ENCODE data around the gene TARBP2. TPM values are rescaled to one million over a fixed set of nuclear protein-coding genes. Genes with fewer than 3 reads are reported as not detected.

Gene TARBP2
- total RNA-seq, 4 donors from 2014 or later = 12.1 to 19.6 (median 17.4) TPM

DNA sequence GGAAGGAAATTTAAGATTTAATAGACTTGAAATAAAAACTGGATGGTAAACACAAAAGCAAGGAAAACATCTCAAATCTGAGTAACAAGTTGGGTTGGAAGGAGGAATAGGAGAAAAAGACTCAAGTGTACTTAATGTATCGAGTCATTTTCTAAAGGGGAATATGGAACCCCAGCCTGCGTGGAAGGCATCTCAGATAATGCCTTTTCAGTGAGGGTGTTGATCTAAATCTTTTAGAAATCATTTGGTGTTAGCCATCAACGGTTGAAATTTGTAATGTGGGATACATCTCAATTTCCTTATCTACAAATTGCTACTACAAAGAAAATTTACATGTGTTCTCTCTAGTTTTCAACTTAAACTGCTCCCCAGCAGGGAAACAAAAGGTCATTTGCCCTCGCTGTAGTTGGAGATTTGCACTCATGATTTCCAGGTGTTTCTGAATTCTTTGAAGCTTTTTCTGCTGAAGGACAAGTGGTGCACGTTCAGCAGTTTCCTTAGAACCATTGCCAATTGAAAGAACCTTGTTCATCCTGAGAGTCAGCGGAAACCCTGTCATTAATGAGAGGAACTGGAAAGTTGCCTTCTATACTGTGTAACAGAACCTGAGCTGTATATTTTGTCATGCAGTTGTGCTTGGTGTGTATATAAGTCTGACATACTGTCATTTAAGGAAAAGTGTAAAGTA is 47.0 kb upstream of the TARBP2 start:
- TF ChIP-seq POLR2AphosphoS5 (IDR thresholded peaks at IDR 0.05) (no peak), EP300 (IDR thresholded peaks at IDR 0.05) (no peak), POLR2A (IDR thresholded peaks at IDR 0.05) (no peak), CTCF (IDR thresholded peaks at IDR 0.05) (no peak)

GRCh38 chr12:53454707-53455106 is 46.4 kb upstream of the TARBP2 start:
- whole genome bisulfite sequencing, 2 donors (ENCODE audit: low coverage in 1 of 2) = 25% methylated on average over 3 of the region's 3 CpGs; no CpG with 5 or more reads in 1 of the 2 donors
- H3K27ac ChIP-seq = peak overlapping the region in 1 of 4 donors; percentile 14
- peak overlapping the region in 1 of 2 donors; percentile 77 for H3K4me3 ChIP-seq
- TF ChIP-seq CTCF (IDR thresholded peaks at IDR 0.05) (no peak), EP300 (IDR thresholded peaks at IDR 0.05) (no peak), POLR2A (IDR thresholded peaks at IDR 0.05) (no peak), POLR2AphosphoS5 (IDR thresholded peaks at IDR 0.05) (no peak)
- peaks cover 8 to 40% (median 20%) of the 10 kb centered on the region in 3 donors for H3K4me1 ChIP-seq
- ATAC-seq = no peak
- peaks cover 15 to 57% of the 10 kb centered on the region in 2 donors for H3K36me3 ChIP-seq
- H3K27me3 ChIP-seq = no peaks in the 10 kb centered on the region
- no peaks in the 10 kb centered on the region for H3K9me3 ChIP-seq

More for the DNA sequence above, 47.0 kb upstream of the TARBP2 start:
- Histone ChIP-seq H3K27ac (peak overlapping the region in 3 of 4 donors; percentile 14 to 97 (median 96)), H3K4me1 (peaks cover 8 to 34% (median 20%) of the 10 kb centered on the region in 3 donors), H3K36me3 (peaks cover 12 to 51% of the 10 kb centered on the region in 2 donors), H3K9me3 (no peaks in the 10 kb centered on the region), H3K4me3 (peak overlapping the region in 1 of 2 donors; percentile 77), H3K27me3 (no peaks in the 10 kb centered on the region)
- WGBS, 2 donors (ENCODE audit: low coverage in 1 of 2) = 13 to 15% methylated on average over 6 of the region's 6 CpGs
- ATAC-seq = no peak

GRCh38 chr12:53456654-53457366 is 44.3 kb upstream of the TARBP2 start:
- Histone ChIP-seq H3K9me3 (no peaks in the 10 kb centered on the region), H3K27me3 (no peaks in the 10 kb centered on the region), H3K4me3 (no peak overlapping the region), H3K4me1 (peaks cover 15 to 57% (median 17%) of the 10 kb centered on the region in 3 donors), H3K27ac (no peak overlapping the region), H3K36me3 (peaks cover 23 to 78% of the 10 kb centered on the region in 2 donors)
- TF ChIP-seq POLR2AphosphoS5 (IDR thresholded peaks at IDR 0.05) (no peak), EP300 (IDR thresholded peaks at IDR 0.05) (no peak), POLR2A (IDR thresholded peaks at IDR 0.05) (no peak), CTCF (IDR thresholded peaks at IDR 0.05) (no peak)
- ATAC-seq = no peak
- 56 to 70% methylated on average over 5 to 6 of the region's 6 CpGs for WGBS, 2 donors (ENCODE audit: low coverage in 1 of 2)

GRCh38 chr12:53459097-53459496 is 42.0 kb upstream of the TARBP2 start:
- 48 to 51% methylated on average over 4 of the region's 4 CpGs for WGBS, 2 donors (ENCODE audit: low coverage in 1 of 2)
- H3K9me3 ChIP-seq = no peaks in the 10 kb centered on the region
- H3K27ac ChIP-seq = no peak overlapping the region
- no peaks in the 10 kb centered on the region for H3K27me3 ChIP-seq
- peaks cover 38 to 100% of the 10 kb centered on the region in 2 donors for H3K36me3 ChIP-seq
- TF ChIP-seq POLR2A (IDR thresholded peaks at IDR 0.05) = no peak
- no peak for TF ChIP-seq POLR2AphosphoS5 (IDR thresholded peaks at IDR 0.05)
- no peak for TF ChIP-seq EP300 (IDR thresholded peaks at IDR 0.05)
- no peak for TF ChIP-seq CTCF (IDR thresholded peaks at IDR 0.05)
- peaks cover 9 to 67% (median 12%) of the 10 kb centered on the region in 3 donors for H3K4me1 ChIP-seq
- no peak overlapping the region for H3K4me3 ChIP-seq
- no peak for ATAC-seq

Measured in gastroesophageal sphincter (tissue), 4 donors.